ENCODE data around the gene NUDT22. TPM values are rescaled to one million over a fixed set of nuclear protein-coding genes. Genes with fewer than 3 reads are reported as not detected.

The NUDT22 gene
- total and polyA plus RNA-seq, 2 experiments from 2014 or later: 33.9 to 67.0 TPM

DNA sequence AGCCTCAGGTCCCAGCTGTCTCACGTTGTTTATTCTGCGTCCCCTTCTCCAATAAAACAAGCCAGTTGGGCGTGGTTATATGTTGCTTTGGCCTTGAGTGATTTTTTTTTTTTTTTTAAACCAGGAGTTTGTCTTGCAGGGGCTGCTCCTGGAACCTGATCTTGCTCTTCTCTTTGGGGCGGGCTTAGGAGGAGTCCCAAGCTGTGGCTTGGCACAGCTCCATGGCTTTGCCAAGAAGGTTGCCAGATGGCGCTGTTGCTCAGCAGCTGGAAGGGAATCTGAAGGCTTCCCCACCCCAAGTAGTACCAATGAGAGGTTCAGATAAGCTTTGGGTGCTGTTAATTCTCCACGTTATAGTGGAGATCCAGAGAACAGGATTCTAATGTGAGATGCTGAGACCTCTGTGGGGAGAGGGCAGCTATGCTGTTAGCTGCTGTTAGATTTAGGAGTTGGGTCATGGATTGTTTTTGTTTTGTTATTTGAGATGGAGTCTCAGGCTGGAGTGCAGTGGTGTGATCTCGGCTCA lies 21.5 kb upstream of the NUDT22 start:
- Histone ChIP-seq H3F3A (replicated peaks; ENCODE audit: low read depth) (peaks cover 46% of the 10 kb centered on the region), H3K79me2 (replicated peaks; ENCODE audit: insufficient read depth) (0 out of 2 replicates have a peak, but pooled peaks cover 6% of the 10 kb centered on the region), H2AFZ (no peak overlapping the region), H3K4me1 (ENCODE audit: insufficient read depth) (no peaks in the 10 kb centered on the region; the same call in 1 of the 2 replicates), H4K20me1 (replicated peaks; ENCODE audit: insufficient read depth) (peaks cover 31% of the 10 kb centered on the region), H3K4me3 (no peak overlapping the region), H3K36me3 (ENCODE audit: insufficient read depth) (peaks cover 45% of the 10 kb centered on the region), H3K27me3 (ENCODE audit: insufficient read depth) (no peaks in the 10 kb centered on the region), H3K4me2 (no peak overlapping the region), H3K9me2 (ENCODE audit: insufficient read depth) (no peaks in the 10 kb centered on the region), H3K27ac (ENCODE audit: low read depth) (no peak overlapping the region)
- peak overlapping the region; percentile 67 for H3K27ac Mint-ChIP-seq
- peaks cover 16% of the 10 kb centered on the region for H3K27me3 Mint-ChIP-seq (ENCODE audit: insufficient read depth, low read depth, poor library complexity)
- ATAC-seq (peak; percentile 85), DNase-seq (ENCODE audit: low spot score) (peak; percentile 93)
- TF ChIP-seq, protein P1, sequence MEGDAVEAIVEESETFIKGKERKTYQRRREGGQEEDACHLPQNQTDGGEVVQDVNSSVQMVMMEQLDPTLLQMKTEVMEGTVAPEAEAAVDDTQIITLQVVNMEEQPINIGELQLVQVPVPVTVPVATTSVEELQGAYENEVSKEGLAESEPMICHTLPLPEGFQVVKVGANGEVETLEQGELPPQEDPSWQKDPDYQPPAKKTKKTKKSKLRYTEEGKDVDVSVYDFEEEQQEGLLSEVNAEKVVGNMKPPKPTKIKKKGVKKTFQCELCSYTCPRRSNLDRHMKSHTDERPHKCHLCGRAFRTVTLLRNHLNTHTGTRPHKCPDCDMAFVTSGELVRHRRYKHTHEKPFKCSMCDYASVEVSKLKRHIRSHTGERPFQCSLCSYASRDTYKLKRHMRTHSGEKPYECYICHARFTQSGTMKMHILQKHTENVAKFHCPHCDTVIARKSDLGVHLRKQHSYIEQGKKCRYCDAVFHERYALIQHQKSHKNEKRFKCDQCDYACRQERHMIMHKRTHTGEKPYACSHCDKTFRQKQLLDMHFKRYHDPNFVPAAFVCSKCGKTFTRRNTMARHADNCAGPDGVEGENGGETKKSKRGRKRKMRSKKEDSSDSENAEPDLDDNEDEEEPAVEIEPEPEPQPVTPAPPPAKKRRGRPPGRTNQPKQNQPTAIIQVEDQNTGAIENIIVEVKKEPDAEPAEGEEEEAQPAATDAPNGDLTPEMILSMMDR (conservative IDR thresholded peaks at IDR 0.05; ENCODE audit: low read depth in 2 of 2): peak; percentile 83 to 92
- TF ChIP-seq POLR2AphosphoS5 (IDR thresholded peaks at IDR 0.05; ENCODE audit: low read depth) (no peak), ZNF331 (CRISPR knock-in tag; IDR thresholded peaks at IDR 0.05; ENCODE audit: low read depth) (no peak)
- H3K4me1 Mint-ChIP-seq: peaks cover 18% of the 10 kb centered on the region
- no peak overlapping the region for H3K4me3 Mint-ChIP-seq
- H3K36me3 Mint-ChIP-seq (ENCODE audit: low read depth): peaks cover 64% of the 10 kb centered on the region
- H3K9me3 Mint-ChIP-seq: no peaks in the 10 kb centered on the region

DNA sequence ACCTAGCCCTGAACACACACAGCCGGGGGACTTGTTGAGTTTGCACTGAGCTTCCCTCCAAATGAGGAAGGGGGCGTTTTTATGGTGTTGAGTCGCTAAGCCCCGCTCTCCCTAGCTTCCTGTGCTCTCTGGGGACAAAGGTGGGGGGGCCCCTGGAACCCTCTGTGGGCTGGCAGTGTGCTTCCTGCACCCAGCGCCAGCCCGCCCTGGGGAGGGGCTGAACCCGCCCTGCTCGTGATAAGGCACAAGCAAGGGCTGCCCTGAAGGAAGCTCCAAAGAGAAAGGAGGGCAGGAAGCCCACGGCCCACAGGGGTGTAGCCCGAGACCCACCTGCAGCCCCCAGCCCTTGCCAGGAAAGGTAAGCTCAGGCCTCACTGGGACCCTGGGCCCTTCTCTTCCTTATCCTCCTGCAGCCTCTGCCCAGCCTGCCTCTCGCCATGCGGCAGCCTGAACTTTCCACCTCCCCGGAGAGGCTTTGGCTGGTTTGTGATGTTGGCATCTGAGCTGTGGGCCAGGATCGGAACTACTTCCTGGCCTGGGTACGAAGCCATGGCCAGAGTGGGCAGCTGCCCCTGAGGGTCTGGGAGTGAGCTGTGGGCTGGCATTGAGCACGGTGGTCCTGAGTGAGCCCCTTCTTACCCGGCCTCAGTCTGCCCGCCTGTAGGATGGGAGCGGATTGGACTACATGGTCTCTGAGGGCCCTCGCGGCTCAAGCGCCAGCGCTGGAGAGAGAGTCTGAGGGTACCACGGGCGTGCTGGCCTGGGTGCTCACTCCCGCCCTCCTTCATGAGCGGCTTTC lies 19.4 kb upstream of the NUDT22 start, which contains the start of gene FERMT3:
TSS of gene FERMT3 (plus strand) at position 265 of the 799 bp plus-strand sequence. CDS start 644 bp downstream, outside the sequence.
- H3K9me2 ChIP-seq (ENCODE audit: insufficient read depth): no peaks in the 10 kb centered on the region
- no peak for TF ChIP-seq JUNB (IDR thresholded peaks at IDR 0.05; ENCODE audit: unreplicated experiment)
- TF ChIP-seq POLR2AphosphoS5 (IDR thresholded peaks at IDR 0.05; ENCODE audit: low read depth): 0 out of 2 replicates have a peak, but pooled peaks have one; percentile 15
- H3K27me3 Mint-ChIP-seq (ENCODE audit: insufficient read depth, low read depth, poor library complexity): peaks cover 18% of the 10 kb centered on the region
- H4K20me1 ChIP-seq (replicated peaks; ENCODE audit: insufficient read depth): peaks cover 17% of the 10 kb centered on the region
- H2AFZ ChIP-seq: no peak within 1 kb of the TSS
- H3K9me3 Mint-ChIP-seq: no peaks in the 10 kb centered on the region
- H3K79me2 ChIP-seq (replicated peaks; ENCODE audit: insufficient read depth): no peaks in the 10 kb centered on the region
- H3K4me1 ChIP-seq (ENCODE audit: insufficient read depth): no peaks in the 10 kb centered on the region; the same call in 1 of the 2 replicates
- H3K27ac ChIP-seq (ENCODE audit: low read depth): peak within 1 kb of the TSS; percentile 79
- peaks cover 36% of the 10 kb centered on the region for H3F3A ChIP-seq (replicated peaks; ENCODE audit: low read depth)
- peak within 1 kb of the TSS; percentile 70; the same call in 1 of the 2 replicates for H3K27ac Mint-ChIP-seq
- H3K27me3 ChIP-seq (ENCODE audit: insufficient read depth): no peaks in the 10 kb centered on the region
- no peak for DNase-seq (ENCODE audit: low spot score)
- no peak within 1 kb of the TSS for H3K4me3 Mint-ChIP-seq
- H3K4me2 ChIP-seq: no peak within 1 kb of the TSS
- H3K36me3 ChIP-seq (ENCODE audit: insufficient read depth): peaks cover 27% of the 10 kb centered on the region
- H3K4me3 ChIP-seq: no peak within 1 kb of the TSS
- H3K36me3 Mint-ChIP-seq (ENCODE audit: low read depth): peaks cover 44% of the 10 kb centered on the region
- peaks cover 18% of the 10 kb centered on the region for H3K4me1 Mint-ChIP-seq
- ATAC-seq: no peak

All from GM23338 (cell line).